HepG2 (cell line): ENCODE data around the gene HOXA7. TPM values are rescaled to one million over a fixed set of nuclear protein-coding genes. Genes with fewer than 3 reads are reported as not detected.

Experiments used
- ADNP ChIP-seq: sonication (generic); formaldehyde crosslinking; IDR thresholded peaks from 2 replicates; pipeline ENCODE4 v1.4.0; 2020; ENCODE audit warnings: missing genetic modification reagents
- BCL6 ChIP-seq: IDR thresholded peaks from 2 replicates; pipeline ENCODE4 v1.6.1; 2016; ENCODE audit warnings: missing genetic modification reagents, missing compliant biosample characterization
- BHLHE40 ChIP-seq: IDR thresholded peaks from 2 replicates; pipeline ENCODE4 v1.6.1; 2011; ENCODE audit warnings: low read length, improper control_type of control experiment
- GMEB2 ChIP-seq: IDR thresholded peaks from 2 replicates; pipeline ENCODE4 v1.6.1; 2016; ENCODE audit warnings: missing biosample characterization, missing genetic modification reagents, low read depth
- HBP1 ChIP-seq: IDR thresholded peaks from 2 replicates; pipeline ENCODE4 v1.6.1; 2016; ENCODE audit warnings: low read depth, control low read depth
- HHEX ChIP-seq: IDR thresholded peaks from 2 replicates; pipeline ENCODE4 v1.6.1; 2016; ENCODE audit warnings: control low read depth
- KLF16 ChIP-seq, 2 experiments: sonication (generic) in 1 of 2; formaldehyde crosslinking in 1 of 2; IDR thresholded peaks; 2 replicates each; pipeline versions ENCODE4 v1.6.1 to v1.8.0; 2016 to 2023; ENCODE audit warnings: missing genetic modification reagents in 2 of 2, missing compliant biosample characterization in 1 of 2
- NFYC ChIP-seq: IDR thresholded peaks from 2 replicates; pipeline ENCODE4 v1.6.1; 2016; ENCODE audit warnings: missing genetic modification reagents, missing compliant biosample characterization
- NR2F2 ChIP-seq: IDR thresholded peaks from 2 replicates; pipeline ENCODE4 v1.6.1; 2012; ENCODE audit warnings: low read depth, inconsistent platforms, borderline replicate concordance
- NR3C1 ChIP-seq: sonication (generic); formaldehyde crosslinking; IDR thresholded peaks from 2 replicates; pipeline ENCODE4 v1.4.0; 2020; ENCODE audit warnings: missing genetic modification reagents
- NRL ChIP-seq: sonication (generic); formaldehyde crosslinking; IDR thresholded peaks from 2 replicates; pipeline ENCODE4 v1.5.0; 2020; ENCODE audit warnings: missing genetic modification reagents, mild to moderate bottlenecking, moderate library complexity, borderline replicate concordance
- PAF1 ChIP-seq: IDR thresholded peaks from 2 replicates; pipeline ENCODE4 v1.6.1; 2016; ENCODE audit warnings: missing genetic modification reagents, missing compliant biosample characterization
- RFXANK ChIP-seq: IDR thresholded peaks from 2 replicates; pipeline ENCODE4 v1.6.1; 2016
- SNRNP70 ChIP-seq: fragments of 200-400 bp; formaldehyde crosslinking; IDR thresholded peaks from 2 replicates; pipeline ENCODE4 v1.6.1; 2017; ENCODE audit warnings: mild to moderate bottlenecking, low read depth, low read length, moderate library complexity
- TARDBP ChIP-seq: sonication (generic); formaldehyde crosslinking; IDR thresholded peaks from 2 replicates; pipeline ENCODE4 v1.8.0; 2022; ENCODE audit warnings: mild to moderate bottlenecking, missing genetic modification reagents
- ZNF10 ChIP-seq: sonication (generic); formaldehyde crosslinking; IDR thresholded peaks from 2 replicates; pipeline ENCODE4 v1.4.0; 2020; ENCODE audit warnings: mild to moderate bottlenecking, low read depth, missing genetic modification reagents, borderline replicate concordance
- ZNF121 ChIP-seq: sonication (generic); formaldehyde crosslinking; IDR thresholded peaks from 2 replicates; pipeline ENCODE4 v1.5.0; 2020; ENCODE audit warnings: mild to moderate bottlenecking, missing genetic modification reagents
- ZNF160 ChIP-seq: sonication (generic); formaldehyde crosslinking; IDR thresholded peaks from 2 replicates; pipeline ENCODE4 v1.8.0; 2022; ENCODE audit warnings: mild to moderate bottlenecking, inconsistent platforms, missing genetic modification reagents
- ZNF580 ChIP-seq: IDR thresholded peaks from 2 replicates; pipeline ENCODE4 v1.6.1; 2016; ENCODE audit warnings: low read depth, borderline replicate concordance
- ZNF609 ChIP-seq: sonication (generic); formaldehyde crosslinking; IDR thresholded peaks from 2 replicates; pipeline ENCODE4 v1.4.0; 2020; ENCODE audit warnings: mild to moderate bottlenecking, missing genetic modification reagents, borderline replicate concordance
- ZNF678 ChIP-seq: sonication (generic); formaldehyde crosslinking; IDR thresholded peaks from 2 replicates; pipeline ENCODE4 v1.4.0; 2020; ENCODE audit warnings: mild to moderate bottlenecking, missing genetic modification reagents
- ZNF850 ChIP-seq: sonication (generic); formaldehyde crosslinking; conservative IDR thresholded peaks from 2 replicates; pipeline ENCODE4 v1.9.0; 2021; ENCODE audit warnings: mild to moderate bottlenecking, missing genetic modification reagents
- ZSCAN21 ChIP-seq: sonication (generic); formaldehyde crosslinking; IDR thresholded peaks from 2 replicates; pipeline ENCODE4 v1.8.0; 2022; ENCODE audit warnings: mild to moderate bottlenecking, missing genetic modification reagents, moderate library complexity, borderline replicate concordance
- polyA plus RNA-seq, 8 experiments: library from polyadenylated mRNA; depleted of rRNA in 3 of 8; stranded (reverse) in 7 of 8; unstranded in 1 of 8; fragments of >200 nt; fragmentation: Illumina TruSeq in 4 of 8; extraction: Trizol in 4 of 8; gene quantifications; 2 replicates each; pipeline versions ENCODE4 v1.2.1 to v1.2.3, GENCODE V29; 2011 to 2016; ENCODE audit warnings: low read depth in 4 of 8, missing spikeins in 1 of 8, mixed read lengths in 1 of 8; ENCODE audit not compliant: insufficient read depth in 1 of 8
- total RNA-seq, 5 experiments: library from RNA; depleted of rRNA; stranded (reverse); fragments of >200 nt; fragmentation: Illumina TruSeq; extraction: Trizol; gene quantifications; 2 replicates each; pipeline ENCODE4 v1.2.3, GENCODE V29; 2016; ENCODE audit warnings: low read depth in 1 of 5

The HOXA7 gene
- total and polyA plus RNA-seq, 2 of the 13 experiments (the other 11 are each of a cell fraction or from before 2014, with no cell fraction given), result 0.05 TPM; not detected in 1

- TF ChIP-seq ZNF609 (CRISPR knock-in tag) (peak; percentile 79; the same call in 1 of the 2 replicates), HBP1 (CRISPR knock-in tag) (no peak; the same call in 1 of the 2 replicates), BHLHE40 (no peak), NFYC (no peak), GMEB2 (CRISPR knock-in tag) (no peak), NR2F2 (peak; percentile 18; the same call in 1 of the 2 replicates), ZNF678 (CRISPR knock-in tag) (no peak), RFXANK (CRISPR knock-in tag) (0 out of 2 replicates have a peak, but pooled peaks have one; percentile 28), BCL6 (peak; percentile 98), ADNP (CRISPR knock-in tag) (no peak), NRL (0 out of 2 replicates have a peak, but pooled peaks have one; percentile 46), ZNF580 (CRISPR knock-in tag) (0 out of 2 replicates have a peak, but pooled peaks have one; percentile 52), TARDBP (CRISPR knock-in tag) (peak; percentile 38; the same call in 1 of the 2 replicates), HHEX (CRISPR knock-in tag) (no peak), PAF1 (CRISPR knock-in tag) (no peak), NR3C1 (CRISPR knock-in tag) (no peak), KLF16 (CRISPR knock-in tag; IDR thresholded peaks at IDR 0.05) (peak in 1 of 2 experiments; percentile 70; a peak in 2 of 4 replicates), ZNF121 (CRISPR knock-in tag) (no peak), ZSCAN21 (CRISPR knock-in tag) (peak; percentile 63; the same call in 1 of the 2 replicates), ZNF850 (CRISPR knock-in tag) (no peak), ZNF10 (CRISPR knock-in tag) (no peak), SNRNP70 (no peak), ZNF160 (0 out of 2 replicates have a peak, but pooled peaks have one; percentile 51)
Measured at GRCh38 chr7:27122077-27122910, 34.2 kb downstream of the HOXA7 start (continued).
